Kidney glomerular epithelial cell (primary cell): ENCODE results near the gene SH3TC1.
A peak's percentile ranks its signal among the peaks of the same experiment; 100 is the strongest.

ENCODE experiments used
- DNase-seq: peaks from one replicate; lab custom pipeline; 2025; lab: John Stamatoyannopoulos, UW

Gene SH3TC1

DNA sequence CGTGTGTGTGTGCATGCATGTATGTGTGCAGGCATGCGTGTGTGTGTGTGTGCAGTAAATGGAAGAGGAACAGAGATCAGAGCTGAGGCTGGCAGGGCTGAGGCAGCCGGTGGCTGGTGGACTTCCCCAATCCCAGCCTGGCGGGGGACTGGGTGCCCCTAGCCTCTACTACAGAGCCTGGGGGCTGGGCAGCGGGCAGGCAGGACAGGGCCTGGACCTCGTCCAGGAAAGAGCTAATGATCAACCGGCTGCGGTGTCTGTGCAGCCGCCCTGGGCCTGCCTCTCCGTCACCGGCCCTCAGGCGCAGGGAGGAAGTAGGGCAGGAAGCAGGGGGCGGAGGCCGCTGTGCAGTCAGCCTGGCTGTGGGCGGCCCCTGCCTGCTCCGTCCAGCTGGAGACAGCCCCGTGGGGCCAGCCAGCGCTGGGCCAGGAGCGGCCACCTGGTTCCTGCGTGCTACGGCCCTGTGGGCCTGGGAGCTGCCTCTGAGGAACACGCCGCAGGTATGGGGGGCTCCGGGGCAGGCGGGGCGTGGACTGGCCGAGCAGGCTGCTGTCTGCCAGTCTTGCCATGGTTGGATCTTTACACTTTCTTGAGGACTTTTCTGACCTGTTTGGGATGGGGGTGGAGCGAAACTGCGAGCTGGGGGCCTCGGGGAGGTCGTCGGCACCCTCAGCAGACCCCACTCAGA is at the start of gene SH3TC1:
TSS of gene SH3TC1 (plus strand) at position 385 of the 688 bp plus-strand sequence. CDS start 5,905 bp downstream, outside the sequence.
- DNase-seq = peak; percentile 95

GRCh38 chr4:8149664-8150063 is 49.4 kb upstream of the SH3TC1 start:
- no peak for DNase-seq

DNA sequence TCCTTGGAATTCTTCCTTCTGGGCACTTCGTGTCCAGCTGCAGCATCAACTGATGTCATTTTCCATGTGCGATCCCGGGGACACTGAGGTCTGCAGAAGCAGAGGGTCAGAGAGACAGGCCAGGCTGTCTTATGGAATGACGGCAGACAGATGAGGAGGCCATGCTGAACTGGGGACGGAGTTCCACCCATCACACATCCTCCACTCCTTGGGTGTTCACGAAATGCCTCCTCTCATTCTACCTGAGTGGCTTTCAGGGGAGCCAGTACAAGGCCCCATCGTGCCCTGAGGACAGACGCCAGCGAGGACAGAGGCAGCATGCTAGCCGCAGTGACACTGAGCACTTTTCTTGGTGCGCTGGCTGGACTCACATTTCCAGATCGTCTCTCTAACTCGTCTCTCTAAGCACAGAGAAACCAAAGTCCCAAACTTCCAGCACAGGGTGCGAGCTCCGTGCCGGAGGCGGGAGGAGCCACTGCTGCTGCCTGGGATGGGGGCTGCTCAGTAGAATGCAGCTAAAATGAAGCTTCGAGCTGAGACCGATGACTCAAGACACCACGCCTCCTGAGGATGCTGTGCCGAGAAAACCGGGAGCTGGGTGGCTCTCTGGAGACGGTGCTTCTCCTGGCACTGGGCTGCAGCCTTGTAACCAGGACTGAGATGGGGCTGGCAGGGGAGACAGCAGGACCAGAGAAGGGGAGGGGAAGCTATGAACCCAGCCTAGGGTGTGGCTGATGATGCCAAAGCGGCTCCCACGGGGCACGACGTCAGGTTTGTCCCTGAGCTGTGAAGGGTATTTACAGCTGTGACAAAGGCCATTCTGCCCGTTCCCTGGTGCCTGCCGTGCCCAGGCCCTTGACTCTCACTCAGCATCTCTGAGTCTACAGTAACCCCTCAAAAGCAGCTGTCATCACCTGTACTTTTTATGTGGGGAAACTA is 48.7 kb upstream of the SH3TC1 start:
- DNase-seq = no peak

DNA sequence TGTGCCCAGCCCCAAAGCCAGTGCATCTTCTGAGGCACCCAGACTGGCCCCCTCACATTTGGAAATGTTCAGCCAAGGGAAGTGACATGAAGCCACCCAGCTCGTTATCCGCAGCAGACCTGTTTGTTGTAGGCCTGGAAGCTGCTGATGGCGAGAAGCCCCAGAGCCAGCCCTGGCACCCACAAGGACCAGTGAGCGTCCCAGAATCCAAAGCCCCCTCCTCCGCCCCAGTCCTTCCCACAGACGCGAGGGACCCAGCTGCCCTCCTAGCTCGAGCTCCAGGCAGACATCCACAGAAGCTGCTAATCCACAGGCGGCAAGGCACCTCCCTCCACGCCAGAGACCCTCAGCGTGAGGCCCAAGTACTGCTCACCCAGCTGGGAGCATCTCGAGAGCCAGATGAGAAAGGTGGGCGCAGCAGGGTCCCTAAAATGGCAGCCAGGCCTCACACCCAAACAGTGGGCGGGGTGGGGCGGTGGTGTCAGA is 47.9 kb upstream of the SH3TC1 start:
- no peak for DNase-seq

DNA sequence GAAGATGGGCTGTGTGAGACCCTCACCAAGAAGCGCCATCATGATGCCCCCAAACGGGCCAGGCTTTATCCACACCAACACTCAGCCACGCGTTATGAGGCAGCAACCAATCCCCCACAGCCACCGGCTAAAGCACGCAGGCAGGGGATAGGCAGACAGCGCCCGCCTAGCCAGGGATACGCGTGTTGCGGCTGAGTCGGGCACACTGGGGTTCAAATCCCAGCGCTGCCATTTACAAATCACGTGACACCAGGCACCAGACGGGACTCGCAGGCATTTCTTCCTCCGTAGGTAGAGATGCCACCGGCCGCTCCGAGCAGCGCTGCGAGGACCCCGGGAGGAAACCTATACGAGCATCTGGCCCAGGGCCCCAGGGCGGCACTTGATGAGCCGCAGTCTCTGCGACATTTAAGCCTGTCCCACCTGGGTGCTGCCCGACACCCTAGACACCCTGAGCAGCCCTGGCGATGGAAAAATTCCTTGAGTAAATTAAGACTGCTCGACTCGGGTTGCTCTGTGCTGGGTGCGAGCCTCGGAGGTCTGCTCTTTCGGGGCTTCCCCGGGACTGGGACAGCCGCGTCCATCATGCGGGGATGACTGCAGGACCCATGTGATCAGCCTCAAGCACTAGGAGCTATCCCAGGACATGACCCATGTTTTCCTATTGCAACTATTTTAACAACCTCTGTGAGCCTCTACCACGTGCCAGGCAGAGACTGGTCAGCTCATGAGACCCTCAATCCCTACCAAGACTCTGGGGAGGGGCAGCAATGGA is 46.8 kb upstream of the SH3TC1 start:
- no peak for DNase-seq

GRCh38 chr4:8152865-8153257 is 46.2 kb upstream of the SH3TC1 start:
- no peak for DNase-seq

DNA sequence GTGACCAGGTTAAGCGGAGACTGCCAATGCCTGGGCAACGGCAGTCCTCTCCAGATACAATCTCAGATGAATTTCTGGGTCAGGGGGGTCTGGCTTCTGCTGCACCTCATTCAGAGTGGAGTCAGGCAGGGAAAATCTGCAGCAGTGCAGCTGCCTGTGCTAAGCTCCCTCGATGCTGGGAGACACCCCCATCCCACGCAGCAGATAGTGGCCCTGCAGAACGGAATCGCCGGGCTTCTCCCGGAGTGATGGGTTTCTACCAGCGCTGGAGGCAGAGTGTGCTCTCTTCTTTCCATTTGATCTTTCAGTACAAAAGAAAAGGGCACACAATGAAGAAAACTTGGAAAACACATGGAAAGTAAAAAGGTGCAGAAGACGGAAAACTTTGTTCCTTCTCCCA is 45.6 kb upstream of the SH3TC1 start:
- no peak for DNase-seq

DNA sequence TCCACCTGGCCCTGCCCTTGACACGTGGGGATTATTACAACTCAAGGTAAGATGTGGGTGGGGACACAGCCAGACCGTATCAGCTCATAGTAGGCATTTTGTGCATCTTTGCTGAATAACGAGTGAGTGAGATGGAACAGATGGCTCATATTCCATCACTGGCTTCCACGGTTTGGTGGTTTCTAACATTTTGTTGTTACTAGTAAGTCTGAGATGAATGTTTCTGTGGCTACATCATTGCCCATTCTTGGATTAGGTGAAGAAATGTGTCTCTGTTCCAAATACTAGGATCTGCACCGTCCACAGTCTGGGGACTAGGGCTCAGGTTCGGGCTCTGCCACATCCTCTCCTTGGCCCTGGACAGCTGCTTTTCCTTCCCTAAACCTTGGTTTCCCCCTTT is 44.0 kb upstream of the SH3TC1 start:
- peak; percentile 9 for DNase-seq

- no peak for DNase-seq
Measured at GRCh38 chr4:8155660-8156421, 43.2 kb upstream of the SH3TC1 start.

DNA sequence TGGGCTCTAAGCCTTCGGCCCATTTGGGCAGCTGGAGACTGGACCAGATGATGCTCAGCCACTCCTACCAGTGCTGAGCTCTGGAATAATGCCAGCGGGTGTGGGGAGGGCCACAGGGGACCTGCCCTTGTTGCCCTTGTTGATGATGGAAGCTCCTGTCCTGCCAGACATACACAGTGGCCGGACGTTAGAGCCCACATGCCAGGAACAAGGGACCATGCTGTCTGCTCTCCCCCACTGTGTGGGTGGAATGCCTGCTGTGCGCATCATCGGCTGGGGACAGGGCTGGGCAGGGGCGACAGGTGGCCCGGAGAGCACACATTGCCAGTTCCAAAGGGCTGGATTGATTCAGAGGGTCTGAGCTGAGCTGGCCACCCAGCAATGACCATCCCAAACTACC is 42.5 kb upstream of the SH3TC1 start:
- no peak for DNase-seq

DNA sequence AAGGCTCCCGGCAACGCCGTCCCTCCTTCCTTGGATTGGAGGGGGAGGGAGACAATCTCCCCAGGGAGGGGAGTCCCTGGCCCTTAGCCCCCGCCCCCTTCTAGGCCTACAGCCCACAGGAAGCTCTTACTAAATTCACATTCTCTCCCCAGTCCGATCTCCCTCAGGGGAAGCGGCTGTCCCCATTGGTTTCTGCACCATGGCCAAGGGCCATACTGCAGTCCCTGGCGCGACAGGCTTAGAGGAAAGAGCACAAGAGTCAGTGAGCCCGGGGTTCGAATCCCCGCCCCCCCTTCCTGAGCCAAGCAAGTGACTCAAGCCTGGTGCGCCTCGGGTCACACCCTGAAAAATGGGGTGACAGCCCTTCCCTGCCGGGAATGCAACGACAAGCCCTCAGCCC is 41.6 kb upstream of the SH3TC1 start:
- no peak for DNase-seq

DNA sequence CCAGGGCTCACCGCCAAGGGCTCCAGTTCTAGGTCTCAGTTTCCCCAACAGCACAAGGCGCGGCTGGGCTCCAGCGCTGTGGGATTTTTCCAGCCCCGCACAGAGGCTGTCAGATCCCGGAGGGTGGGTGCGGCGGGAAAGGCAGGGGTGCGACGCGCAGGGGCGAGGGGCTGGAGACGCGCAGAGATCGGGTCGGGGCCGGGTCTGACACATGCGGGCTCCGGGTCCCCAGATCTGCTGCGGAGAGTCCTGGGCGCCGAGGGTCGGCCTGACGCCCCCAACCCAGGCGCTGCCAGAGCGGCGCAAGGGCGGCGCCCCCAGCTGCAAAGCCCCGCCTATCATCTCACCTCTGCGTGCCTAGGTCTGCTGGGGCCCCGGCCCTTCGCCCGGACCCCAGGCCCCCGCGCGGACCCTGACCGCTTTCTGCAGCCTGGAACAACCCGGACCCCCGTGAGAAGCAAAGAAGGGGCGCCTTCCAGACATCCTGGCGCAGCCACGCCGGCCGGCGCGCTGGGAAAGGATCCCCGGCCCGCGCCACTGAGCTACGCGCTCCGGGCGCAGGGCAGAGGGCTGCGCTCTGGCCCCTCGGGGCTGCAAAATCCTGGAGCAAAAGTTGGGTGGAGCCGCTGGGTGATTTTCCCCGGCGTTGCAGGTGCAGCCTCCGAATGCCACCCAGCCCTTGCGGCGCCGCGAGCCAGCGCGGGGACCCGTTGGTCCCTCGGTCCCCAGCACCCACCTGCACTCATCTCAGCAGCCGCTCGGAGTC is 41.0 kb upstream of the SH3TC1 start:
- DNase-seq = no peak

GRCh38 chr4:8158710-8159536 is 40.2 kb upstream of the SH3TC1 start, which contains the start of gene ABLIM2:
TSS of gene ABLIM2 (minus strand) at chr4:8158813. CDS start at chr4:8158689, 124 bp downstream.
- DNase-seq = peak; percentile 83

- no peak for DNase-seq
Measured at GRCh38 chr4:8159537-8160232, 39.4 kb upstream of the SH3TC1 start.

GRCh38 chr4:8160233-8160560 is 38.9 kb upstream of the SH3TC1 start:
- DNase-seq = no peak

DNA sequence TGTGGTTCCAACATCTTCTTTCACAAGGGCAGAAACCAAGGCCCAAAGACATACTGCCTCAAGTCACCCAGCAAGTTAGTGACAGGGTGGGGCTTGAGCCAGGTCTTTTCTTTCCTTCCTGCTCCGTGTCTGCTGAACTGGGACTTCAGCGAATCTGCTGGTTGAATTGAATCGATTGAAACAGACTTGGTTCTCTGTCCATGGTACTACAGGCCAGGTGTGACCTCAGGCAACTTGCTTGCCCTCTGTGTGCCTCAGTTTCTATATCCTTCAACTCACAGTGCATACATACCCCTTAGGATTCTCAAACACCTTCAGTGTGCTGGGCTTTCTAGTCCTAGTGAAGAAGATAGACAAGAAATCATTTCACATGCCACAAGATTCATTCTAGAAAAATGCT is 38.5 kb upstream of the SH3TC1 start:
- DNase-seq = no peak

DNA sequence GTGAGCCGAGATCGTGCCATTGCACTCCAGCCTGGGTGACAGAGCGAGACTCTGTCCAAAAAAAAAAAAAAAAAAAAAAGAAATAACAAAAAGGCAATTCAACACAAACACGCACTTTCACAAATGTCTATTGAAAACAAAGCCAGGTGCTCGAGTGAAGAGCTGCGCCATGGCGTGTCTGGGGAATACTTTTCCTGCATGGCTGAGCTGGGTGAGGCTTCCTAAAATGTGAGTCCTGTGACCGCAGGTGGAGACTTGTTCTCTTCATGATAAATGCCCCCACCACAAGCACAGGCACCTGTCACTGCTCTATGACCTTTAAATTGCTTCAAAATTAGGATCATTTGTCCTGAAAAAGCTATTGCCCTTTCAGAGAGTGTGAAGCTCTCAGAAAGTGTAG is 36.5 kb upstream of the SH3TC1 start:
- DNase-seq = no peak

- no peak for DNase-seq
Measured at GRCh38 chr4:8163026-8163425, 36.1 kb upstream of the SH3TC1 start.
